ENCODE results near the gene TCP1. TPM values are rescaled to one million over a fixed set of nuclear protein-coding genes. Genes with fewer than 3 reads are reported as not detected.

TCP1 gene
- total RNA-seq, 3 donors from 2014 or later (not counting 1 experiment from before 2014, with no cell fraction given) = 192 to 230 (median 218) TPM

- WGBS (ENCODE audit: insufficient coverage) = 94% methylated on average over 3 of the region's 3 CpGs
- Histone ChIP-seq H3K36me3 (ENCODE audit: control insufficient read depth, insufficient read depth, low read length) (no peaks in the 10 kb centered on the region), H3K4me1 (ENCODE audit: control insufficient read depth, insufficient read depth, low read length) (peaks cover 28% of the 10 kb centered on the region), H3K9me3 (ENCODE audit: control insufficient read depth, insufficient read depth, low read length) (no peaks in the 10 kb centered on the region), H3K27me3 (ENCODE audit: control insufficient read depth, insufficient read depth, low read length) (no peaks in the 10 kb centered on the region), H3K27ac (ENCODE audit: low read length) (no peak overlapping the region), H3K4me3 (ENCODE audit: low read length) (no peak overlapping the region)
- ATAC-seq = no peak
- peaks cover 0 to 8% of the 10 kb centered on the region in 2 donors for H3K27me3 Mint-ChIP-seq (ENCODE audit: low read depth in 2 of 2)
- no peaks in the 10 kb centered on the region for H3K9me3 Mint-ChIP-seq
- H3K4me3 Mint-ChIP-seq = no peak overlapping the region
- H3K27ac Mint-ChIP-seq = no peak overlapping the region
- peaks cover 19 to 24% of the 10 kb centered on the region in 2 donors for H3K4me1 Mint-ChIP-seq
- intact Hi-C loops (cut with micrococcal nuclease) = no loop called here
- no peak for TF ChIP-seq CTCF (IDR thresholded peaks at IDR 0.05)
- H3K36me3 Mint-ChIP-seq = no peaks in the 10 kb centered on the region
- no peak for DNase-seq
Measured at GRCh38 chr6:159823953-159824352, 34.6 kb upstream of the TCP1 start.

- TF ChIP-seq CTCF (IDR thresholded peaks at IDR 0.05) = no peak
- H3K4me1 ChIP-seq (ENCODE audit: control insufficient read depth, insufficient read depth, low read length) = peaks cover 28% of the 10 kb centered on the region
- Mint-ChIP-seq H3K27ac (no peak overlapping the region), H3K4me3 (no peak overlapping the region), H3K9me3 (no peaks in the 10 kb centered on the region), H3K4me1 (peaks cover 19 to 24% of the 10 kb centered on the region in 2 donors), H3K36me3 (no peaks in the 10 kb centered on the region), H3K27me3 (ENCODE audit: low read depth in 2 of 2) (peaks cover 0 to 8% of the 10 kb centered on the region in 2 donors)
- DNase-seq (no peak), ATAC-seq (no peak)
- 93% methylated on average over 10 of the region's 10 CpGs for WGBS (ENCODE audit: insufficient coverage)
- intact Hi-C loops (cut with micrococcal nuclease) = no loop called here
- no peak overlapping the region for H3K27ac ChIP-seq (ENCODE audit: low read length)
- no peaks in the 10 kb centered on the region for H3K27me3 ChIP-seq (ENCODE audit: control insufficient read depth, insufficient read depth, low read length)
- H3K9me3 ChIP-seq (ENCODE audit: control insufficient read depth, insufficient read depth, low read length) = no peaks in the 10 kb centered on the region
- no peaks in the 10 kb centered on the region for H3K36me3 ChIP-seq (ENCODE audit: control insufficient read depth, insufficient read depth, low read length)
- H3K4me3 ChIP-seq (ENCODE audit: low read length) = no peak overlapping the region
Measured at GRCh38 chr6:159821726-159822125, 32.3 kb upstream of the TCP1 start.

- no peak overlapping the region for H3K27ac ChIP-seq (ENCODE audit: low read length)
- Mint-ChIP-seq H3K4me3 (peak overlapping the region; percentile 83), H3K9me3 (no peaks in the 10 kb centered on the region), H3K27me3 (ENCODE audit: low read depth in 2 of 2) (peaks cover 0 to 8% of the 10 kb centered on the region in 2 donors), H3K4me1 (peaks cover 19 to 24% of the 10 kb centered on the region in 2 donors), H3K36me3 (no peaks in the 10 kb centered on the region), H3K27ac (peak overlapping the region in 1 of 2 donors; percentile 78)
- H3K9me3 ChIP-seq (ENCODE audit: control insufficient read depth, insufficient read depth, low read length) = no peaks in the 10 kb centered on the region
- DNase-seq (no peak), ATAC-seq (no peak)
- no peak for TF ChIP-seq CTCF (IDR thresholded peaks at IDR 0.05)
- 39% methylated on average over 11 of the region's 11 CpGs for WGBS (ENCODE audit: insufficient coverage)
- no peaks in the 10 kb centered on the region for H3K36me3 ChIP-seq (ENCODE audit: control insufficient read depth, insufficient read depth, low read length)
- intact Hi-C loops (cut with micrococcal nuclease) = no loop called here
- H3K4me3 ChIP-seq (ENCODE audit: low read length) = no peak overlapping the region
- H3K4me1 ChIP-seq (ENCODE audit: control insufficient read depth, insufficient read depth, low read length) = peaks cover 28% of the 10 kb centered on the region
- H3K27me3 ChIP-seq (ENCODE audit: control insufficient read depth, insufficient read depth, low read length) = no peaks in the 10 kb centered on the region
Measured at GRCh38 chr6:159821122-159821521, 31.7 kb upstream of the TCP1 start.
